Neural cell (in vitro differentiated cells): Measurements from ENCODE around the gene FYCO1.

Experiments
- CTCF ChIP-seq: fragments of 450-650 bp; IDR thresholded peaks from 2 replicates; pipeline ENCODE4 v1.5.1; 2014; ENCODE audit warnings: antibody characterized with exemption, mild to moderate bottlenecking, moderate library complexity; ENCODE audit not compliant: poor library complexity, severe bottlenecking
- EP300 ChIP-seq: fragments of 450-650 bp; conservative IDR thresholded peaks from 2 replicates; pipeline ENCODE4 v1.6.1; 2014; ENCODE audit warnings: antibody characterized with exemption, mild to moderate bottlenecking, moderate library complexity; ENCODE audit not compliant: poor library complexity, severe bottlenecking
- EZH2 ChIP-seq: fragments of 200-600, 300-800 bp; shearing (Covaris generic), sonication (generic); IDR thresholded peaks from 2 replicates; pipeline ENCODE4 v1.6.1; 2014; ENCODE audit warnings: antibody characterized with exemption, low read length, borderline replicate concordance, mild to moderate bottlenecking; ENCODE audit not compliant: insufficient read depth, poor library complexity, severe bottlenecking
- POLR2AphosphoS5 ChIP-seq: IDR thresholded peaks from 2 replicates; pipeline ENCODE4 v1.6.1; 2012
- RAD21 ChIP-seq: fragments of 450-650 bp; conservative IDR thresholded peaks from 2 replicates; pipeline ENCODE4 v1.6.1; 2014; ENCODE audit warnings: antibody characterized with exemption, mild to moderate bottlenecking, moderate library complexity
- REST ChIP-seq: IDR thresholded peaks from 2 replicates; pipeline ENCODE4 v1.6.1; 2012; ENCODE audit warnings: borderline replicate concordance
- SMC3 ChIP-seq: fragments of 450-650 bp; conservative IDR thresholded peaks from 2 replicates; pipeline ENCODE4 v1.6.1; 2014; ENCODE audit warnings: antibody characterized with exemption, mild to moderate bottlenecking, moderate library complexity; ENCODE audit not compliant: poor library complexity
- TAF1 ChIP-seq: IDR thresholded peaks from 2 replicates; pipeline ENCODE4 v1.6.1; 2012; ENCODE audit warnings: low read depth

- no peak for TF ChIP-seq POLR2AphosphoS5
- no peak for TF ChIP-seq CTCF
- no peak for TF ChIP-seq RAD21
- no peak for TF ChIP-seq EZH2
- no peak for TF ChIP-seq REST
- TF ChIP-seq SMC3: no peak
- TF ChIP-seq TAF1: no peak
- no peak for TF ChIP-seq EP300
Measured at GRCh38 chr3:46019707-46020106, 24.1 kb upstream of the FYCO1 start.
